PC-9 (cell line): ENCODE measurements around the gene SAPCD1. TPM values are rescaled to one million over a fixed set of nuclear protein-coding genes. Genes with fewer than 3 reads are reported as not detected.

ENCODE experiments used
- BruUV-seq: library from RNA; stranded (reverse); fragments of 400-500 nt; replicated peaks from 2 replicates; lab custom pipeline; 2021; lab: Mats Ljungman, UMichigan
- CTCF ChIA-PET: fragments of 300-600 bp; sonication (Branson Sonifier 250); formaldehyde crosslinking; loops from one replicate; lab custom pipeline; 2022; ENCODE audit warnings: antibody characterized with exemption; lab: Charles Lee
- POLR2A ChIA-PET: fragments of 300-600 bp; sonication (Branson Sonifier 250); formaldehyde crosslinking; loops from one replicate; lab custom pipeline; 2022; ENCODE audit warnings: antibody characterized with exemption; ENCODE audit not compliant: unreplicated experiment; lab: Charles Lee
- DNase-seq, 2 experiments: peaks; one replicate each; pipeline versions ENCODE4 v3.0.0 to v3.0.0-alpha.2; 2015 to 2022; ENCODE audit warnings: mixed read lengths in 1 of 2
- H2AFZ ChIP-seq: fragments of 200-600 bp; sonication (generic); 2 replicates; pipeline ENCODE4 v1.8.1; 2017; ENCODE audit warnings: antibody characterized with exemption
- H3F3A ChIP-seq: fragments of 200-600 bp; sonication (generic); 2 replicates; pipeline ENCODE4 v1.8.1; 2017; ENCODE audit warnings: antibody characterized with exemption, mild to moderate bottlenecking, low read depth; ENCODE audit not compliant: insufficient read depth
- H3K27ac ChIP-seq: fragments of 200-600 bp; sonication (generic); 2 replicates; pipeline ENCODE4 v1.6.1; 2016; ENCODE audit warnings: mixed run types
- H3K27me3 ChIP-seq: fragments of 200-600 bp; sonication (generic); 2 replicates; pipeline ENCODE4 v1.6.1; 2016; ENCODE audit warnings: low read depth, mixed run types; ENCODE audit not compliant: insufficient read depth
- H3K36me3 ChIP-seq: fragments of 200-600 bp; sonication (generic); 2 replicates; pipeline ENCODE4 v1.6.1; 2016; ENCODE audit warnings: low read depth, mixed run types
- H3K4me1 ChIP-seq: fragments of 200-600 bp; sonication (generic); replicated peaks from 2 replicates; pipeline ENCODE4 v1.6.1; 2016; ENCODE audit warnings: mixed run types; ENCODE audit not compliant: insufficient read depth
- H3K4me2 ChIP-seq: fragments of 200-600 bp; sonication (generic); 2 replicates; pipeline ENCODE4 v1.6.1; 2017; ENCODE audit warnings: mixed run types
- H3K4me3 ChIP-seq: fragments of 200-600 bp; sonication (generic); 2 replicates; pipeline ENCODE4 v1.6.1; 2016; ENCODE audit warnings: mixed run types
- H3K79me2 ChIP-seq: fragments of 200-600 bp; sonication (generic); 2 replicates; pipeline ENCODE4 v1.6.1; 2017; ENCODE audit warnings: low read depth, mixed run types
- H3K9me2 ChIP-seq: fragments of 200-600 bp; sonication (generic); 2 replicates; pipeline ENCODE4 v1.8.1; 2017; ENCODE audit warnings: mild to moderate bottlenecking; ENCODE audit not compliant: insufficient read depth
- H3K9me3 ChIP-seq: fragments of 200-600 bp; sonication (generic); 2 replicates; pipeline ENCODE4 v1.8.1; 2016; ENCODE audit warnings: low read depth; ENCODE audit not compliant: insufficient read depth
- H4K20me1 ChIP-seq: fragments of 200-600 bp; sonication (generic); 2 replicates; pipeline ENCODE4 v1.8.1; 2017; ENCODE audit not compliant: insufficient read depth
- EZH2 ChIP-seq: fragments of 200-600 bp; sonication (generic); IDR thresholded peaks from 2 replicates; pipeline ENCODE4 v1.8.0; 2017; ENCODE audit warnings: antibody characterized with exemption, low read depth
- intact Hi-C: fragments of 100-400 bp; cut with micrococcal nuclease; formaldehyde crosslinking; loops from one replicate; pipeline ENCODE4 v1.10.0; 2022; ENCODE audit not compliant: unreplicated experiment
- total RNA-seq: library from RNA; stranded (reverse); gene quantifications from 2 replicates; pipeline ENCODE4 v1.2.3, GENCODE V29; 2021
- TF ChIP-seq, protein P1 (sequence below): fragments of 200-600 bp; sonication (generic); conservative IDR thresholded peaks from 2 replicates; pipeline ENCODE4 v1.6.1; 2017; ENCODE audit warnings: mixed run types, antibody characterized with exemption, mild to moderate bottlenecking, moderate library complexity

The SAPCD1 gene
- total RNA-seq, 1 experiment from 2014 or later, result 11.1 TPM

- intact Hi-C loops, result loop anchor here (1.0 to 10.0 kb wide), 3 partner anchors 8 to 185 kb away; partner anchors contain the start of genes ATP6V1G2, DDX39B and NFKBIL1
- no TSS peak for BruUV-seq
- DNase-seq, result peak; percentile 62 to 81
- CTCF ChIA-PET, result interaction anchor here (1.4 kb wide), 1 partner anchor 39 kb away, joined by 10 read pairs; no protein-coding TSS in a partner anchor
- H3K79me2 ChIP-seq, result peaks cover 31% of the 10 kb centered on the region
- no peak overlapping the region for H3K27ac ChIP-seq
- TF ChIP-seq, protein P1, sequence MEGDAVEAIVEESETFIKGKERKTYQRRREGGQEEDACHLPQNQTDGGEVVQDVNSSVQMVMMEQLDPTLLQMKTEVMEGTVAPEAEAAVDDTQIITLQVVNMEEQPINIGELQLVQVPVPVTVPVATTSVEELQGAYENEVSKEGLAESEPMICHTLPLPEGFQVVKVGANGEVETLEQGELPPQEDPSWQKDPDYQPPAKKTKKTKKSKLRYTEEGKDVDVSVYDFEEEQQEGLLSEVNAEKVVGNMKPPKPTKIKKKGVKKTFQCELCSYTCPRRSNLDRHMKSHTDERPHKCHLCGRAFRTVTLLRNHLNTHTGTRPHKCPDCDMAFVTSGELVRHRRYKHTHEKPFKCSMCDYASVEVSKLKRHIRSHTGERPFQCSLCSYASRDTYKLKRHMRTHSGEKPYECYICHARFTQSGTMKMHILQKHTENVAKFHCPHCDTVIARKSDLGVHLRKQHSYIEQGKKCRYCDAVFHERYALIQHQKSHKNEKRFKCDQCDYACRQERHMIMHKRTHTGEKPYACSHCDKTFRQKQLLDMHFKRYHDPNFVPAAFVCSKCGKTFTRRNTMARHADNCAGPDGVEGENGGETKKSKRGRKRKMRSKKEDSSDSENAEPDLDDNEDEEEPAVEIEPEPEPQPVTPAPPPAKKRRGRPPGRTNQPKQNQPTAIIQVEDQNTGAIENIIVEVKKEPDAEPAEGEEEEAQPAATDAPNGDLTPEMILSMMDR, result no peak
- TF ChIP-seq EZH2, result no peak
- H2AFZ ChIP-seq, result peak overlapping the region; percentile 78
- POLR2A ChIA-PET, result interaction anchor here (0.5 to 0.6 kb wide), 3 partner anchors 70 to 241 kb away, joined by 5 to 12 read pairs (median 11); no protein-coding TSS in a partner anchor
- peak overlapping the region; percentile 81 for H3K4me3 ChIP-seq
- H3F3A ChIP-seq, result peaks cover 69% of the 10 kb centered on the region
- no peaks in the 10 kb centered on the region for H3K9me2 ChIP-seq
- peaks cover 37% of the 10 kb centered on the region for H3K36me3 ChIP-seq
- peaks cover 15% of the 10 kb centered on the region for H3K4me1 ChIP-seq
- no peaks in the 10 kb centered on the region for H3K27me3 ChIP-seq
- H3K4me2 ChIP-seq, result peak overlapping the region; percentile 73
- peaks cover 29% of the 10 kb centered on the region for H4K20me1 ChIP-seq
- no peaks in the 10 kb centered on the region for H3K9me3 ChIP-seq
These were observed 32.4 kb upstream of the SAPCD1 start for GRCh38 chr6:31729979-31730630.

GRCh38 chr6:31730631-31731086 is 31.8 kb upstream of the SAPCD1 start:
- TF ChIP-seq EZH2, result no peak
- TF ChIP-seq, protein P1, result no peak
- H2AFZ ChIP-seq, result no peak overlapping the region
- H4K20me1 ChIP-seq, result peaks cover 29% of the 10 kb centered on the region
- H3K27ac ChIP-seq, result no peak overlapping the region
- H3K9me2 ChIP-seq, result no peaks in the 10 kb centered on the region
- 0 out of 2 replicates have a peak overlapping the region, but pooled peaks have one; percentile 73 for H3K4me2 ChIP-seq
- H3F3A ChIP-seq, result peaks cover 73% of the 10 kb centered on the region
- peaks cover 15% of the 10 kb centered on the region for H3K4me1 ChIP-seq
- H3K9me3 ChIP-seq, result no peaks in the 10 kb centered on the region
- no TSS peak for BruUV-seq
- ChIA-PET POLR2A (interaction anchor here (0.5 to 0.7 kb wide), 3 partner anchors 33 to 241 kb away, joined by 3 to 12 read pairs (median 5); no protein-coding TSS in a partner anchor), CTCF (no interaction called here)
- no peak for DNase-seq
- H3K4me3 ChIP-seq, result no peak overlapping the region
- intact Hi-C loops, result loop anchor here (10.0 kb wide), 1 partner anchor 186 kb away; the partner anchor contains the start of genes ATP6V1G2, DDX39B and NFKBIL1
- peaks cover 37% of the 10 kb centered on the region for H3K36me3 ChIP-seq
- H3K79me2 ChIP-seq, result peaks cover 37% of the 10 kb centered on the region
- H3K27me3 ChIP-seq, result no peaks in the 10 kb centered on the region

GRCh38 chr6:31732029-31732428 is 30.4 kb upstream of the SAPCD1 start:
- H3K4me3 ChIP-seq, result no peak overlapping the region
- intact Hi-C loops, result loop anchor here (10.0 kb wide), 1 partner anchor 187 kb away; the partner anchor contains the start of genes ATP6V1G2, DDX39B and NFKBIL1
- H3K79me2 ChIP-seq, result peaks cover 50% of the 10 kb centered on the region
- TF ChIP-seq, protein P1, result no peak
- TF ChIP-seq EZH2, result no peak
- no peaks in the 10 kb centered on the region for H3K9me2 ChIP-seq
- H3K27me3 ChIP-seq, result no peaks in the 10 kb centered on the region
- peaks cover 29% of the 10 kb centered on the region for H4K20me1 ChIP-seq
- no peak for DNase-seq
- peaks cover 37% of the 10 kb centered on the region for H3K36me3 ChIP-seq
- peaks cover 21% of the 10 kb centered on the region for H3K4me1 ChIP-seq
- ChIA-PET POLR2A (interaction anchor here (0.6 kb wide), 1 partner anchor 15 kb away, joined by 3 read pairs; no protein-coding TSS in a partner anchor), CTCF (no interaction called here)
- H3K4me2 ChIP-seq, result no peak overlapping the region
- BruUV-seq, result no TSS peak
- H2AFZ ChIP-seq, result no peak overlapping the region
- H3K27ac ChIP-seq, result no peak overlapping the region
- H3K9me3 ChIP-seq, result no peaks in the 10 kb centered on the region
- peaks cover 64% of the 10 kb centered on the region for H3F3A ChIP-seq
